ENCODE results near the gene DIAPH2. TPM values are rescaled to one million over a fixed set of nuclear protein-coding genes. Genes with fewer than 3 reads are reported as not detected.

DIAPH2 gene
- total RNA-seq, 4 donors from 2014 or later: 11.1 to 26.5 (median 18.7) TPM

GRCh38 chrX:97416461-97416860 is 731.8 kb downstream of the DIAPH2 start:
- TF ChIP-seq, protein P1, sequence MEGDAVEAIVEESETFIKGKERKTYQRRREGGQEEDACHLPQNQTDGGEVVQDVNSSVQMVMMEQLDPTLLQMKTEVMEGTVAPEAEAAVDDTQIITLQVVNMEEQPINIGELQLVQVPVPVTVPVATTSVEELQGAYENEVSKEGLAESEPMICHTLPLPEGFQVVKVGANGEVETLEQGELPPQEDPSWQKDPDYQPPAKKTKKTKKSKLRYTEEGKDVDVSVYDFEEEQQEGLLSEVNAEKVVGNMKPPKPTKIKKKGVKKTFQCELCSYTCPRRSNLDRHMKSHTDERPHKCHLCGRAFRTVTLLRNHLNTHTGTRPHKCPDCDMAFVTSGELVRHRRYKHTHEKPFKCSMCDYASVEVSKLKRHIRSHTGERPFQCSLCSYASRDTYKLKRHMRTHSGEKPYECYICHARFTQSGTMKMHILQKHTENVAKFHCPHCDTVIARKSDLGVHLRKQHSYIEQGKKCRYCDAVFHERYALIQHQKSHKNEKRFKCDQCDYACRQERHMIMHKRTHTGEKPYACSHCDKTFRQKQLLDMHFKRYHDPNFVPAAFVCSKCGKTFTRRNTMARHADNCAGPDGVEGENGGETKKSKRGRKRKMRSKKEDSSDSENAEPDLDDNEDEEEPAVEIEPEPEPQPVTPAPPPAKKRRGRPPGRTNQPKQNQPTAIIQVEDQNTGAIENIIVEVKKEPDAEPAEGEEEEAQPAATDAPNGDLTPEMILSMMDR (IDR thresholded peaks at IDR 0.05): no peak
- no peak for TF ChIP-seq POLR2A (IDR thresholded peaks at IDR 0.05)
- Histone ChIP-seq H3K36me3 (no peaks in the 10 kb centered on the region), H3K27me3 (no peaks in the 10 kb centered on the region), H3K4me1 (no peaks in the 10 kb centered on the region), H3K27ac (no peak overlapping the region), H3K9me3 (no peaks in the 10 kb centered on the region), H3K4me3 (replicated peaks in 1 of 3) (no peak overlapping the region)
- no peak for DNase-seq
- intact Hi-C loops (cut with DNase I): no loop called here
- 91 to 96% methylated on average over 1 of the region's 1 CpG for WGBS, 2 donors

GRCh38 chrX:97429101-97429500 is 744.5 kb downstream of the DIAPH2 start:
- no peak for DNase-seq
- Histone ChIP-seq H3K9me3 (no peaks in the 10 kb centered on the region), H3K4me3 (replicated peaks in 1 of 3) (no peak overlapping the region), H3K27me3 (no peaks in the 10 kb centered on the region), H3K27ac (no peak overlapping the region), H3K36me3 (no peaks in the 10 kb centered on the region), H3K4me1 (no peaks in the 10 kb centered on the region)
- 97 to 98% methylated on average over 5 of the region's 5 CpGs for WGBS, 2 donors
- intact Hi-C loops (cut with DNase I): no loop called here
- TF ChIP-seq, protein P1 (IDR thresholded peaks at IDR 0.05): no peak
- TF ChIP-seq POLR2A (IDR thresholded peaks at IDR 0.05): no peak

DNA sequence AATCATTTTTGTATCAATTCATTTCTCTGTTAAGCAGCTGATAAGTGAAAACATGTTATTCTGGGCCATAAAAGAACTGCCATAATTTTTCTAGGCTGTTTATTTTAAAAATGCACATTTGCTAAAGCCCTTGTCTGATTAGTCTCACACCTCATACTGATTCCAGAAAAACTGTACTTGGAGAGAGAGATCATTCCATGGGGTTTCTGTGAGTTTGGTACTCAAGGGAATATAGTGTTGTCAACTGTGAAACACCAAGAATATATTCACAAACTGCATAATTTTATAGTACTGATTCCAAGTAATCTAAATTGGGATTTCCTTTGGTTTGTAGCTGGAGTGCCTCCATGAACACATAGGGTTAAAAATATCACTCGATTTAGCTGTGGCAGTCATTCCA is 746.6 kb downstream of the DIAPH2 start:
- TF ChIP-seq, protein P1 (IDR thresholded peaks at IDR 0.05): no peak
- no peak for TF ChIP-seq POLR2A (IDR thresholded peaks at IDR 0.05)
- no peak for DNase-seq
- Histone ChIP-seq H3K9me3 (no peaks in the 10 kb centered on the region), H3K4me3 (replicated peaks in 1 of 3) (no peak overlapping the region), H3K4me1 (no peaks in the 10 kb centered on the region), H3K27me3 (no peaks in the 10 kb centered on the region), H3K27ac (no peak overlapping the region), H3K36me3 (no peaks in the 10 kb centered on the region)
- 69 to 88% methylated on average over 1 of the region's 1 CpG for WGBS, 2 donors
- intact Hi-C loops (cut with DNase I): no loop called here

DNA sequence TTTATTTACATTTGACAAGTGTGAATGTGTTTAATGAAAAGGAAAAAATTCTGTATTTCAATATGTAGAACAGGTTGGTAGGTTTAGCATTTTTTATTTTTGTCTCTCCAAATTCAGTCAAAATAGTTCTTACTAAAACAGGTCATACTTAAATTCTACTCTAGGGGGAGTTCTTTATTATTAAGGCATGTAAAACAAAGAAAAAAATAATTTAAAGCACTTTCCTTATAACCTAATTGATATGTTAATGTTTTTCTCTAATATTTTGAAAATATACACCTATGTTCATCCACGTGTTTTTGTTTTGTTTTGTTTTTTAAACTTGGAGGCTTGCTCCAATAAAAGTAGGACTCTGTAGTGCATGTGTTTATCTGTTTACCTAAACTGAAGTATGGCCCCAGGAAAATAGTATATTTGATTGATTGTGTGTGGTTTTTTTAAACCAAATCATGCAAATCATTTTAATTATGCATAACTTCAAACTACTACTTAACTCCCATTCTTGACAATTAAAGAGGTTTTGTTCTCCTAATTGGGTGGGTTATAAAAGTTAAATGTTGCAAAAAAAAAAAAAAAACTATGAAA is 761.7 kb downstream of the DIAPH2 start:
- H3K9me3 ChIP-seq: no peaks in the 10 kb centered on the region
- H3K4me1 ChIP-seq: no peaks in the 10 kb centered on the region
- no peak for TF ChIP-seq POLR2A (IDR thresholded peaks at IDR 0.05)
- TF ChIP-seq, protein P1 (IDR thresholded peaks at IDR 0.05): peak in 1 of 6 experiments; percentile 14
- no peak for DNase-seq
- no peak overlapping the region for H3K27ac ChIP-seq
- no peak overlapping the region for H3K4me3 ChIP-seq (replicated peaks in 1 of 3)
- 86 to 90% methylated on average over 1 of the region's 1 CpG for WGBS, 2 donors
- intact Hi-C loops (cut with DNase I): no loop called here
- no peaks in the 10 kb centered on the region for H3K36me3 ChIP-seq
- no peaks in the 10 kb centered on the region for H3K27me3 ChIP-seq

- Histone ChIP-seq H3K4me1 (no peaks in the 10 kb centered on the region), H3K27me3 (no peaks in the 10 kb centered on the region), H3K27ac (no peak overlapping the region), H3K4me3 (replicated peaks in 1 of 3) (no peak overlapping the region), H3K9me3 (no peaks in the 10 kb centered on the region), H3K36me3 (no peaks in the 10 kb centered on the region)
- WGBS, 2 donors: 90 to 97% methylated on average over 5 of the region's 5 CpGs
- TF ChIP-seq POLR2A (IDR thresholded peaks at IDR 0.05): no peak
- TF ChIP-seq, protein P1 (IDR thresholded peaks at IDR 0.05): no peak
- DNase-seq: no peak
- intact Hi-C loops (cut with DNase I): no loop called here
Observed at GRCh38 chrX:97447306-97447705, 762.7 kb downstream of the DIAPH2 start.
